ENCODE results near the gene VPS8. TPM values are rescaled to one million over a fixed set of nuclear protein-coding genes. Genes with fewer than 3 reads are reported as not detected.

Gene VPS8
- total and polyA plus RNA-seq, 9 of the 15 experiments (the other 6 are each of a cell fraction or from before 2014, with no cell fraction given): 7.2 to 41.0 (median 28.3) TPM

DNA sequence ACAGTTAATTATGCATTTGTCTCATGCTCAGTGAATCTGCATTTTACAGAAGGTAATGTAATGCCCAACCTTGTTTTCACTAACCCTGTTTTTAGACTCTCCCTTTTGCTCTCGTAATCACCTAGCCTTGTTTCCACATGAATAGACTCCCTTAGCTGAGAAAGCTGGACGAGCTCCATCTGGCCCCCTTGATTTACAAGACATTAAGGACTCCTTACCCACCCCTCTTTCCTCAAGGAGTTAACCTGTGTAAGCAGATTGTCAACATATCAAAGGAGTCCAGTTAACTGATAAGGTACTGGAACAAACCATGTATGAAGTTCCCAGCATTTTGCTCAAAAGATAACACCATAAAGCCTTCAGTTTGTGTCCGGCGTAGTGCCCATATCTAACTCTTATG is 99.6 kb downstream of the VPS8 start (continued):
- TF ChIP-seq PPARD (CRISPR knock-in tag; IDR thresholded peaks at IDR 0.05): no peak
- TF ChIP-seq TARDBP (IDR thresholded peaks at IDR 0.05): no peak
- no peak for TF ChIP-seq ZNF609 (CRISPR knock-in tag; IDR thresholded peaks at IDR 0.05; ENCODE audit: borderline replicate concordance)
- TF ChIP-seq TBL1XR1 (IDR thresholded peaks at IDR 0.05; ENCODE audit: low read length in 2 of 2): peak in 1 of 2 experiments; percentile 62; a peak in 1 of 4 replicates
- TF ChIP-seq SMC3 (conservative IDR thresholded peaks at IDR 0.05; ENCODE audit: insufficient read depth, low read depth, low read length): no peak
- peak; percentile 67; the same call in 1 of the 2 replicates for TF ChIP-seq CTBP1 (IDR thresholded peaks at IDR 0.05; ENCODE audit: borderline replicate concordance)
- TF ChIP-seq ESRRB (CRISPR knock-in tag; IDR thresholded peaks at IDR 0.05; ENCODE audit: borderline replicate concordance): no peak
- TF ChIP-seq ZNF766 (CRISPR knock-in tag; conservative IDR thresholded peaks at IDR 0.05): no peak; the same call in 1 of the 2 replicates
- TF ChIP-seq BDP1 (IDR thresholded peaks at IDR 0.05; ENCODE audit: insufficient read depth, insufficient read length): no peak
- TF ChIP-seq HDAC1 (IDR thresholded peaks at IDR 0.05): peak in 1 of 2 experiments; percentile 58; a peak in 2 of 4 replicates
- TF ChIP-seq ELF1 (tag; IDR thresholded peaks at IDR 0.05): no peak
- no peak for TF ChIP-seq DACH1 (IDR thresholded peaks at IDR 0.05; ENCODE audit: partially characterized antibody)
- TF ChIP-seq ZNF146 (CRISPR knock-in tag; IDR thresholded peaks at IDR 0.05; ENCODE audit: unreplicated experiment): no peak
- TF ChIP-seq STAT5B (CRISPR knock-in tag; IDR thresholded peaks at IDR 0.05): no peak
- TF ChIP-seq HDAC2 (IDR thresholded peaks at IDR 0.05): peak; percentile 54; the same call in 1 of the 2 replicates
- TF ChIP-seq MCM7 (IDR thresholded peaks at IDR 0.05): no peak
- no peak for TF ChIP-seq ZNF224 (CRISPR knock-in tag; IDR thresholded peaks at IDR 0.05)
- TF ChIP-seq SP2 (IDR thresholded peaks at IDR 0.05; ENCODE audit: extremely low read depth, low read depth, low read length, poor library complexity, severe bottlenecking): no peak
- peak; percentile 85 for TF ChIP-seq DPF2 (IDR thresholded peaks at IDR 0.05)
- TF ChIP-seq, protein P1, sequence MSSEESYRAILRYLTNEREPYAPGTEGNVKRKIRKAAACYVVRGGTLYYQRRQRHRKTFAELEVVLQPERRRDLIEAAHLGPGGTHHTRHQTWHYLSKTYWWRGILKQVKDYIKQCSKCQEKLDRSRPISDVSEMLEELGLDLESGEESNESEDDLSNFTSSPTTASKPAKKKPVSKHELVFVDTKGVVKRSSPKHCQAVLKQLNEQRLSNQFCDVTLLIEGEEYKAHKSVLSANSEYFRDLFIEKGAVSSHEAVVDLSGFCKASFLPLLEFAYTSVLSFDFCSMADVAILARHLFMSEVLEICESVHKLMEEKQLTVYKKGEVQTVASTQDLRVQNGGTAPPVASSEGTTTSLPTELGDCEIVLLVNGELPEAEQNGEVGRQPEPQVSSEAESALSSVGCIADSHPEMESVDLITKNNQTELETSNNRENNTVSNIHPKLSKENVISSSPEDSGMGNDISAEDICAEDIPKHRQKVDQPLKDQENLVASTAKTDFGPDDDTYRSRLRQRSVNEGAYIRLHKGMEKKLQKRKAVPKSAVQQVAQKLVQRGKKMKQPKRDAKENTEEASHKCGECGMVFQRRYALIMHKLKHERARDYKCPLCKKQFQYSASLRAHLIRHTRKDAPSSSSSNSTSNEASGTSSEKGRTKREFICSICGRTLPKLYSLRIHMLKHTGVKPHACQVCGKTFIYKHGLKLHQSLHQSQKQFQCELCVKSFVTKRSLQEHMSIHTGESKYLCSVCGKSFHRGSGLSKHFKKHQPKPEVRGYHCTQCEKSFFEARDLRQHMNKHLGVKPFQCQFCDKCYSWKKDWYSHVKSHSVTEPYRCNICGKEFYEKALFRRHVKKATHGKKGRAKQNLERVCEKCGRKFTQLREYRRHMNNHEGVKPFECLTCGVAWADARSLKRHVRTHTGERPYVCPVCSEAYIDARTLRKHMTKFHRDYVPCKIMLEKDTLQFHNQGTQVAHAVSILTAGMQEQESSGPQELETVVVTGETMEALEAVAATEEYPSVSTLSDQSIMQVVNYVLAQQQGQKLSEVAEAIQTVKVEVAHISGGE (CRISPR knock-in tag; IDR thresholded peaks at IDR 0.05): peak in 1 of 3 experiments; percentile 46; a peak in 1 of 6 replicates
- peak; percentile 23 to 39; a peak in 1 of 4 replicates for TF ChIP-seq MAZ (CRISPR knock-in tag; conservative IDR thresholded peaks at IDR 0.05 in 1 of 2, IDR thresholded peaks at IDR 0.05 in 1 of 2)
- peak; percentile 23; the same call in 1 of the 2 replicates for TF ChIP-seq CREM (IDR thresholded peaks at IDR 0.05; ENCODE audit: low read depth)
- TF ChIP-seq YBX1 (IDR thresholded peaks at IDR 0.05): no peak

Measured in K562 (cell line).